ENCODE results near the gene SMIM12.
A peak's percentile ranks its signal among the peaks of the same experiment; 100 is the strongest.

The SMIM12 gene

GRCh38 chr1:34867415-34867814 lies 7.9 kb upstream of the SMIM12 start:
- H3K4me3 ChIP-seq (ENCODE audit: low read depth, low read length), result no peak overlapping the region
- no peak for TF ChIP-seq CTCF (IDR thresholded peaks at IDR 0.05; ENCODE audit: low read depth, low read length)

- no peak for TF ChIP-seq CTCF (IDR thresholded peaks at IDR 0.05; ENCODE audit: low read depth, low read length)
- H3K4me3 ChIP-seq (ENCODE audit: low read depth, low read length), result peak overlapping the region; percentile 67
Measured at GRCh38 chr1:34866762-34867109, 7.2 kb upstream of the SMIM12 start.

GRCh38 chr1:34865981-34866761 lies 6.6 kb upstream of the SMIM12 start:
- TF ChIP-seq CTCF (IDR thresholded peaks at IDR 0.05; ENCODE audit: low read depth, low read length), result peak; percentile 91
- H3K4me3 ChIP-seq (ENCODE audit: low read depth, low read length), result peak overlapping the region; percentile 67

GRCh38 chr1:34865573-34865972 lies 6.0 kb upstream of the SMIM12 start:
- TF ChIP-seq CTCF (IDR thresholded peaks at IDR 0.05; ENCODE audit: low read depth, low read length), result no peak
- H3K4me3 ChIP-seq (ENCODE audit: low read depth, low read length), result peak overlapping the region; percentile 67

- TF ChIP-seq CTCF (IDR thresholded peaks at IDR 0.05; ENCODE audit: low read depth, low read length), result no peak
- H3K4me3 ChIP-seq (ENCODE audit: low read depth, low read length), result no peak overlapping the region
Measured at GRCh38 chr1:34864759-34865158, 5.2 kb upstream of the SMIM12 start.

- H3K4me3 ChIP-seq (ENCODE audit: low read depth, low read length), result no peak overlapping the region
- no peak for TF ChIP-seq CTCF (IDR thresholded peaks at IDR 0.05; ENCODE audit: low read depth, low read length)
Measured at GRCh38 chr1:34863501-34863900, 4.0 kb upstream of the SMIM12 start.

GRCh38 chr1:34858901-34859445 lies 576 bp downstream of the SMIM12 start:
- H3K4me3 ChIP-seq (ENCODE audit: low read depth, low read length), result peak overlapping the region; percentile 95
- TF ChIP-seq CTCF (IDR thresholded peaks at IDR 0.05; ENCODE audit: low read depth, low read length), result no peak
